H7 (cell line): ENCODE data around the gene TAF3. TPM values are rescaled to one million over a fixed set of nuclear protein-coding genes. Genes with fewer than 3 reads are reported as not detected.

Experiments used
- DNase-seq: peaks from one replicate; pipeline ENCODE4 v3.0.0; 2012
- H3K27me3 ChIP-seq: 2 replicates; pipeline ENCODE4 v1.6.0; 2011; ENCODE audit warnings: mild to moderate bottlenecking, low read length; ENCODE audit not compliant: control insufficient read depth, insufficient read depth
- H3K36me3 ChIP-seq: replicated peaks from 2 replicates; pipeline ENCODE4 v1.5.1; 2011; ENCODE audit warnings: low read length; ENCODE audit not compliant: control insufficient read depth, insufficient read depth
- H3K4me3 ChIP-seq: 2 replicates; pipeline ENCODE4 v1.5.1; 2011; ENCODE audit warnings: low read depth, mild to moderate bottlenecking, control low read depth, low read length, moderate library complexity; ENCODE audit not compliant: insufficient read depth
- total RNA-seq: library from RNA; depleted of rRNA; stranded (reverse); fragments of >200 nt; shearing (Covaris generic); gene quantifications from 2 replicates; pipeline ENCODE4 v1.2.3, GENCODE V29; 2014

Gene TAF3
- total RNA-seq, 1 experiment from 2014 or later = 1.5 TPM

DNA sequence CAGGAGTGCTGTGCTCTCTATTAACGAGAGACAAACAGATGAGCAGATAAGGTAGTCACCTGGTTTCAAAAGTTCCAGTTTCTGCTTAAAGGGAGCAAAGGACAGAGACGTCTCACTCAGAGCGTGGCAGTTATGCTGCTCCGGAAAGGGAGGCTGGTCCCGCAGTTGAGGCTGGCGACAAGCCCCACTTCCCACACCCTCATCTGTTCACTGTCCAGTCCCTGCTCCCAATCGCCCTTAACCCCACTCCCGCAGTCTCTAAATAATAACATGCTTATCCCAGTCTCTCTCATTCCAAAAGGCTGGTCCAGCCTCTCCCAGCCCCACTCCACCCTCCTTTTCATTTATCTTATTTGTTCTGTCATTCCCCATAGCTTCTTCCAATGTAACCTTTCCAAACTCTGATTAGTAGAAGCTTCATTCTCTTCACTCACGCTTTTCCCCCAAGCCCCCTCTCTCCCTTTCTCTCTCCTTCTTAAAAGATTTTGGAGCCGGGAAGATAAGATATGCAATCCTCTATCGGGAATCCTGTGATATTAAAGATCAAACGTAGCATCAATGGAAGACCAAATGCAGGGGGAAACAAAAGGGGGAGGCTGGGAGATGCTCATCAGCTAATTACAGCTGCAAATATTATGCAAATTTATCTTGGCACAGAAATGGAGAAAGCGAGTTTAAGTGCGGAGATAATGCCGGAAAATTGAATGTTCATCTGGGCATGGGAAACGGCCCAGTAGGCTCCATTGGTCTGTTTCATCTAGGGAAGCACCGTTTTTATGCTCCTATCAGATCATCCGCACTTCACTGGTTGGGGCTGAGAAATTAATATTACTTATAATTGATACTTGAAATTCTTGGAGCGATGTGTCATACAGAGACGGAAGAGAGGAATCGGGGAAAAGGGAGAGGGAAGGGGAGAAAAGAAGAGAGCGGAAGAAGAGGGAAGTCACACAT, 219.9 kb downstream of the TAF3 start:
- Histone ChIP-seq H3K4me3 (no peak overlapping the region), H3K27me3 (peaks cover 100% of the 10 kb centered on the region), H3K36me3 (no peaks in the 10 kb centered on the region)
- peak; percentile 22 for DNase-seq

DNA sequence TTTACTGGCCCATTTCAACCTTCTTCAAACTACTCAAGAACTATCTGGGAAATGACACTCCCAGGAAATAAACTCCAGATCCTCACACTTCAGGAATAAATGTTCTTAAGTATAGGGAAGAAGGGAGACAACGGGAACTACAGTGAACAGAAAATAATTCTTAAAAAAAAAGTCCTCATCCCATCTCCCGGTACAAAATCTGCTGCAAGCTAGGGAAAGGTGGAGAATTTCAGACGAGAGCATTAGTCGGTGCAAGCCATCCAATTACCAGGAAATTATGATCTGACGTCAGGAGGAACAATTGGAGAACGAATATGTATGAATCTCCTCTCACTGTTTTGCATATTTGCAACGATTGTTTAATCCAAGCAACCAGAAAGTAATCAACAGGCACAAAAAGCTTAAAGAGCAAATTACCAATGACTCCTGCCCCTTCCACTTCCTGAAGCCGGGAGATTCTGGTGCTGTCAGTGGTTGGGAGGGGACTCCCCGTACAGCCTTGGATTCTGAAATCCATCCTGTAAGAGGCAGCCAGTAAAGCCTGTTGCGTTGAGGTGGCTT, 221.1 kb downstream of the TAF3 start:
- peak; percentile 65 for DNase-seq
- no peak overlapping the region for H3K4me3 ChIP-seq
- no peaks in the 10 kb centered on the region for H3K36me3 ChIP-seq
- peaks cover 100% of the 10 kb centered on the region for H3K27me3 ChIP-seq

- peaks cover 100% of the 10 kb centered on the region for H3K27me3 ChIP-seq
These were observed 222.3 kb downstream of the TAF3 start for GRCh38 chr10:8040651-8041050.

DNA sequence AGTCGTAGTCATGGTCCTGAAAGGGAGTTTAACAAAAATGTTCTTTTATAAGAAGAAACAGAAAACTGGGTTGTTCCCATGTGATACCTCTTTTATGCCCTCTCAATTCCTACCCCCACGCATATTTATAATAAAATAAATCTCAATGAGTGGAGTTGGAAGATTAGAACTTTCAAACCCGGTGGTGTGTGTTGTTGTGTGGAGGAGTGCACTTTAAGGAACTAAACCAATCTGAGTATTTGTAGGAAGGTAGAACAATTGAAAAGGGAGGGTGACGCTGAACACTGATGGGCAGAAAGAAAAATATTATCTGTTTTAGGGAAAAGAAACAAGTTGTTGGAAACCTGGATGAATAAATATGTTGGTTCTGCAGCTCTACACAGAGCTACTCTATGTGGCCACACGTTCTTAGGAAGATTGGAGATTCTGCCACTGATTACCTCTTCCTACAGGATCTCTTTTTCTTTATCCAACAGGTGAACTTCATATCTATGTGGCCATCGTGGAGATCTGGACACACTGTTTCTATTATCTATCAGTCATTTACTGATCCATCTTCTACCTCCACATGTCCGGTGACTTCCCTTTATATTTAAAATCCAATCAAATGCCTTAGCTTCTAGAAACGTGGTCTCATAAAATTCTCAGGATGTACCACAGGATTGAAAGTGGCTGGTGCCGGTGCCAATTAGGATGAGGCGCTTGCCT, 223.1 kb downstream of the TAF3 start:
- DNase-seq = peak; percentile 2
- Histone ChIP-seq H3K4me3 (no peak overlapping the region), H3K36me3 (no peaks in the 10 kb centered on the region)

More at GRCh38 chr10:8040651-8041050, 222.3 kb downstream of the TAF3 start:
- Histone ChIP-seq H3K4me3 (no peak overlapping the region), H3K36me3 (no peaks in the 10 kb centered on the region)
- DNase-seq = no peak

DNA sequence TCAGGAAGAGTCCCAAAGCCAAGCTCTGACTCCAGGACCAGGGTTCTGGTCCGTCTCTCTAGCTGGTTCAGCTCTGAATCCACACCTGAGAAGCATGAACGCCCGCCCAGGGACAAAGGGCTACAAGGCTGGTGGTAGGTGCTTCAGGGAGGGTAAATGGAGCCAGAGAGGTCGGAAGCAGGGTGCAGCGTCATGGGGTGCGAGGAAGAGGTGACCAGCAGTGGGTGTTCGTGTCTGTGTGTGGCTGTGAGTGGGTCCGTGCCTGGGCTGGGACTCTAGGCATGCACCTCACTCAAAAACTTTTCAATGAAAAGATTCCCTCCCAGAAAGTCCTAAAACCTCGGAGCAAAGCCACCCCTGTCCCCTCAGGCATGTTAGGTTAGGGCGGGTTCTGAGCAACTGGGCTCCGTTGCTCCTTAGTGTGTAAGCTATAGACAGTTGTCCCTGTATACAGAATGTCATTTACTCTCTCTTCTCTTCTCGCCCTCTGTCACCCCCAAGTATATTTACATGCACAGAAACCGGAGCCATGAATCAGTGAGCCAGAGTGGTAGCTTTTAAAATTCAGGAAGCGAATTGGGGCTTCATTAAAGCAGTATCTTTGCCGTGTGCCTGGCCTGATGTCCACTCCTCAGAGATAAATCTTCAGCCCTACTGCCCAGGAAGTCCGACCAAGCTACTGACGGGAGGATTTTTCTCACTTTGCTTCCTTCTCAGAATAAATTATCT, 223.9 kb downstream of the TAF3 start:
- no peak overlapping the region for H3K4me3 ChIP-seq
- DNase-seq = peak; percentile 41
- H3K27me3 ChIP-seq = peaks cover 100% of the 10 kb centered on the region
- no peaks in the 10 kb centered on the region for H3K36me3 ChIP-seq

More for the DNA sequence above, 223.1 kb downstream of the TAF3 start:
- peaks cover 100% of the 10 kb centered on the region for H3K27me3 ChIP-seq

GRCh38 chr10:8042721-8043568, 224.6 kb downstream of the TAF3 start:
- DNase-seq = peak; percentile 79
- Histone ChIP-seq H3K4me3 (peak overlapping the region; percentile 15; the same call in 1 of the 2 replicates), H3K27me3 (peaks cover 100% of the 10 kb centered on the region), H3K36me3 (no peaks in the 10 kb centered on the region)

- Histone ChIP-seq H3K4me3 (peak overlapping the region; percentile 15; the same call in 1 of the 2 replicates), H3K36me3 (no peaks in the 10 kb centered on the region), H3K27me3 (peaks cover 100% of the 10 kb centered on the region)
- DNase-seq = peak; percentile 91
These were observed 225.4 kb downstream of the TAF3 start for GRCh38 chr10:8043569-8044306.

GRCh38 chr10:8044331-8044907, 226.1 kb downstream of the TAF3 start:
- DNase-seq = peak; percentile 69
- H3K36me3 ChIP-seq = no peaks in the 10 kb centered on the region
- H3K4me3 ChIP-seq = 0 out of 2 replicates have a peak overlapping the region, but pooled peaks have one; percentile 33
- H3K27me3 ChIP-seq = peaks cover 100% of the 10 kb centered on the region

DNA sequence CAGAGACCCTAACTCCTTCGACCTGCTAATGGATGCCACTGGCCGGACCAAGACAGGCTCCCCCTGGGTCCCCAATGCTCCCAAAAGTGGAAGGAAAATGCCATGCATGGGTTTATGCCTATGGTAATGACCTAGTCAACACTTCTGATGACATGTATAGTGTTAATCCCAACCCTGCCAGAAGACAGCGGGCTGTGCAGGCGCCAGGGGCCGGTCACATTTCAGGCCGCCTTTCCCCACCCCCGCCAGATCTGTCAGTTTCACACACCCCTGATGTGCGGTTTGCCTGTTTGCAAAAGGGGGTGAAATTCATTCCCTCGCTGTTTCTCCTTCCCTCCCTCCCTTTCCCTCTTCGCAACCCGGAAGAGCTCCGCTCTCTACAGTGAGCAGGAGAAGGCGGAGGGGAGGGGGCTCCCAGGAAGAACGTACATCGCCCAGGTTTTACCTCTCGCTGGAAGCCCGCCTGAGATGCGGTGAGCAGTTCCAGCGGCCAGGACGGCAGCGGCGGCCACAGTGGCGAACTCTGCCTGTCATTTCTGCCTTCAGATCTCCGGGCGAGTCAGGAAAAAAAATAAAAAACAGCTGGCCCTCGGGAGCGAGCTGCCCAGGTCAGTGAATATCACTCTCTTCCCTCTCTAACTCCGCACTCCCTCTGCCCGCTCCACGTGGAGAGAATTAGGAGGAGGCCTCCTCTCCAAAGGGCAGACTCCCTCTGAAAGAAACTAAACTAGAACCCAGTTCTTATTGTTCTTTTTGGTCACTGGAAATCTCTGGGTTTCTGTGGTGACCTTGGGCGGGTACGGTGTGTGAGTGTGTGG, 226.8 kb downstream of the TAF3 start:
- Histone ChIP-seq H3K36me3 (no peaks in the 10 kb centered on the region), H3K4me3 (peak overlapping the region; percentile 33), H3K27me3 (peaks cover 100% of the 10 kb centered on the region)
- peak; percentile 89 for DNase-seq

DNA sequence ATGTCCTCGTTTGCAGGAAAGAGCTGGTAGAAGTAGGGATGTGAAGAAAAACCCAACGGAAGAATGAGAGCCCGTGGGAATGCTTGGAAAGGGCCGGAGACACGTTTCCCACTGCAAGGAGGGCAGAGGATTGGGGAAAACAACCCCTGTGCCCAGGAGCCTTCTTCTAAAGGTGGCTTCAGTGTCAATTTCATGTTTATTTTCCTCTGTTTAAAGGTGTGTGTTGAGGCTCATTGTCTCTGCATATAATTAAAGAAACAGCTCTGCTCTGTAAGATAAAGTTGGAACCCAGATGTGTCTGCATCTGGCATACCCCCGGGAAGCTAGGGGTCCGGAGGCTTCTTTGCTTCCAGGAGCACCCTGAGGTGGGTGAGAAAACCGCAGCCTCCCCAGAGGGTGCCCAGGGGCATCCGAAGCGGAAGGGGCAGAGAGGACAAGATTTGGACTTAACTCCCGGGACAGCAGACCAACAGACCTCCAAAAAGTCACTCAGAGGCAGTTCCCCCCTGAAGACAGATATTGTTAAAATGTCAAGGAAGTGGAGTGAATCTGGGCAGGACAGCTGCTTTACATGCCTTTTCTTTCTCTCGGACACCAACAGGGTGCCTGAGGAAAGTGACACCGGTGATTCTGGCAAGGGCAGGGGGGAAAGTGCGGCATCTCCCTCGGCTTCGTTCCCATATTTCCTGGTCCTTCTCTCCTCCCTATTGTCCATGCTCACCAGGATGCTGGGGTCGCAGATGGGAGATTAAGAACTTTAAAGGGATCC, 227.6 kb downstream of the TAF3 start:
- no peak overlapping the region for H3K4me3 ChIP-seq
- H3K36me3 ChIP-seq = no peaks in the 10 kb centered on the region
- H3K27me3 ChIP-seq = peaks cover 100% of the 10 kb centered on the region
- DNase-seq = peak; percentile 62

GRCh38 chr10:8047452-8048280, 229.4 kb downstream of the TAF3 start:
- peak; percentile 82 for DNase-seq
- Histone ChIP-seq H3K4me3 (no peak overlapping the region), H3K36me3 (no peaks in the 10 kb centered on the region), H3K27me3 (peaks cover 100% of the 10 kb centered on the region)
